GM21447 (cell line): Measurements from ENCODE around the gene ABCC3.
"Not testable (repeated sequence)": the region's sequence is repeated elsewhere in the genome, so short reads cannot be mapped to it uniquely, and the experiment has no call there.

Experiments
- ATAC-seq: cut with Tn5 transposase; IDR thresholded peaks from one replicate; pipeline ENCODE4 v1.9.1; 2021; ENCODE audit not compliant: unreplicated experiment

The ABCC3 gene

DNA sequence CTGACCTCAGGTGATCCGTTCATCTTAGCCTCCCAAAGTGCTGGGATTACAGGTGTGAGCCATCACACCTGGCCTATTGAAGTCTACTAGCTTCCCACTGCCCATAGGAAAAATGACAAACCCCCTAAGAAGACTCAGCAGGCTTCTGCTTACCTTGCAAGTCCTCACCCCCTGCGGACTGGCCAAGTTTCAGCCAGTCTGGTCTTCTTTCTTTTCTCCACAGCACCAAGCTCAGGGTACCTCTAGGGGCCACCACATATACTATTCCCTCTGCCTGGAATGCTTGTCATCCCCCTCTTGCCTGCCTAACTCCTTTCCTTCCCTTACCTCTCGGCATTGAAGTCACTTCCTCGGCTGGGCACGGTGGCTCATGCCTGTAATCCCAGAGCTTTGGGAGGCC is 31.2 kb downstream of the ABCC3 start:
- no peak for ATAC-seq

DNA sequence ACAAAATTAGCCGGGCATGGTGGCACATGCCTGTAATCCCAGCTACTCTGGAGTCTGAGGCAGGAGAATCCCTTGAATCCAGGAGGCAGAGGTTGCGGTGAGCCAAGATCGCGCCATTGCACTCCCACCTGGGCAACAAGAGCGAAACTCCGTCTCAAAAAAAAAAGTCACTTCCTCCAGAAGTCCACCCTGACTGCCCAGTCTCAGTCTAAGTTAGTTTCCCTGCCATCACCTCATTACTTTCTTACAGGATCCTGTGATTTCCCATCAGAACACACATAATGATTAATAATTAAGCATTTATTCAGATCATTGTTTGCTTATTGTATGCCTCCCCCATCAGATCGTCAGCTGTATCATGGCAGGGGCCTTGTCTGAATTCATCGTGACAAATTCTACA is 31.6 kb downstream of the ABCC3 start:
- ATAC-seq, result no peak

DNA sequence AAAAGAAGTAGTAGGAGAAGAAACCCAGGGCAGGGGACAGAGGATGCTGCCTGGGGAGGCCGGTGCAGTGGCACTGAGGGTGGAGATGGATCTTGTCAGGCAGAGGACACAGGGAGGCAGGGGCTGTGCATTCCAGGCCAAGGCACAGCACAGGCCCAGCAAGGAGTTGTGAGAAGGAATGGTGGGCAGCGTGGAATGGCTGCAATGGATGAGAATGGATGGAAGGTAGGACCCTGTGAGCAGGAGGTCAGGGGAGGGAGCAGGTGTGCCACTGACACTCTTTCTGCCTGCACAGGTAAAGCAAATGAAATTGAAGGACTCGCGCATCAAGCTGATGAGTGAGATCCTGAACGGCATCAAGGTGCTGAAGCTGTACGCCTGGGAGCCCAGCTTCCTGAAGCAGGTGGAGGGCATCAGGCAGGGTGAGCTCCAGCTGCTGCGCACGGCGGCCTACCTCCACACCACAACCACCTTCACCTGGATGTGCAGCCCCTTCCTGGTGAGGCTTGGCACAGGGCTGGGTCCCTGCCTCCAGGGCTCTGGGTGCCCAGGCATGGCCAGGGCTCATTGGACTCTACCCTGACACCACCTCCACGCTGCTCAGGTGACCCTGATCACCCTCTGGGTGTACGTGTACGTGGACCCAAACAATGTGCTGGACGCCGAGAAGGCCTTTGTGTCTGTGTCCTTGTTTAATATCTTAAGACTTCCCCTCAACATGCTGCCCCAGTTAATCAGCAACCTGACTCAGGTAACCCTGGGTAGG is 32.8 kb downstream of the ABCC3 start:
- no peak for ATAC-seq

DNA sequence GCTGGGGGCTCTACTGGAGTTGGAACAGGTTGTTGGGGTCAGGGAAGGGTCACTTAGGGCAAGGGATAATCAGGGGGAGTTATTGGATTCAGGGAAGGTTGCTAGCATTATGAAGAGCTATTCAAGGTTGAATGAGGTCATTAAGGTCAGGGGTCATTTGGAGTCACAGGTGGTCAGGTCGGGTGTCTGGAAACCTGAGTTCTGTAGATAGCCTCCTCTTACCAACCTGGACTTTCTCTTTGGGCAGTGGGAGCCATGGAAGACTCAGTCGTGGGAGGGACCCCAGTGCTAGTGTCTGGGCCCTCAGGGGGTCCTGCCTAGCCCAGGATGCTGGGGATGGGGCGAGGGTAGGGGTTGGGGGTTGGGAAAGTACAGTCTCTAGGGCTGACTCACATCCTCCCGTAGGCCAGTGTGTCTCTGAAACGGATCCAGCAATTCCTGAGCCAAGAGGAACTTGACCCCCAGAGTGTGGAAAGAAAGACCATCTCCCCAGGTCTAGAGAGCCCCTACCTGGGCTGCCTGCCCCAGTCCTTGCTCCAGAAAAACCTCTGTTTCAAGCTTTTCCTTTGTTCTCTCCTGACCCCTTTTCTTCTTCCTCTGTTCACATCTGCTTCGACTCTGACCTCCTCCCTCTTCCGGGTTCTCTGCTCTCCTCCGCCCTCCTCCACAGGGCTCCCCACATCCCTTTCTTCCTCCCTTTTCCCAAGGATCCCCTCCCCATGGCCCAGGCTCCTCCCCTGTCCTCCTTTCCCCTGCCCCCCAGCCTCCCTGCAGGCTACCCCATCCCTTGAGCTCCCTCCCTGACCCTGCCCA is 33.5 kb downstream of the ABCC3 start:
- no peak for ATAC-seq

DNA sequence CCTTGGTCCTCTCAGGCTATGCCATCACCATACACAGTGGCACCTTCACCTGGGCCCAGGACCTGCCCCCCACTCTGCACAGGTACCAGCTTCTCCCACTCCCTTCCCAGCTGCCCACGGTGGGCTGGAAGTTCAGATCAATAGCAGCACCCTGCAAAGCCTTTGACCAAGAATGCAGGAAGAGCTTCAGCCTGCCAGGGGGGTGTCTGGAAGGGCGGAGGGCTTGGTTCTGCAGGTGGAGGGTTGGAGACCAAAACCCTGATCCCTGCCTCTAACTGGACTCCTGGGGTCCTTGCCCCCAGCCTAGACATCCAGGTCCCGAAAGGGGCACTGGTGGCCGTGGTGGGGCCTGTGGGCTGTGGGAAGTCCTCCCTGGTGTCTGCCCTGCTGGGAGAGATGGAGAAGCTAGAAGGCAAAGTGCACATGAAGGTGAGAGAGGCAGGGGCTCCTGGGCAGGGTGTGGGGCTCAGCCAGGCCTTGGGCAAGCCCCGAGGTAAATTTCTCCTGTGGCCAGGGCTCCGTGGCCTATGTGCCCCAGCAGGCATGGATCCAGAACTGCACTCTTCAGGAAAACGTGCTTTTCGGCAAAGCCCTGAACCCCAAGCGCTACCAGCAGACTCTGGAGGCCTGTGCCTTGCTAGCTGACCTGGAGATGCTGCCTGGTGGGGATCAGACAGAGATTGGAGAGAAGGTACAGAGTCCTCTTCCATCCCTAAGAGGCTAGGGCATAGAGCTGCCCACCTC is 34.3 kb downstream of the ABCC3 start:
- no peak for ATAC-seq

DNA sequence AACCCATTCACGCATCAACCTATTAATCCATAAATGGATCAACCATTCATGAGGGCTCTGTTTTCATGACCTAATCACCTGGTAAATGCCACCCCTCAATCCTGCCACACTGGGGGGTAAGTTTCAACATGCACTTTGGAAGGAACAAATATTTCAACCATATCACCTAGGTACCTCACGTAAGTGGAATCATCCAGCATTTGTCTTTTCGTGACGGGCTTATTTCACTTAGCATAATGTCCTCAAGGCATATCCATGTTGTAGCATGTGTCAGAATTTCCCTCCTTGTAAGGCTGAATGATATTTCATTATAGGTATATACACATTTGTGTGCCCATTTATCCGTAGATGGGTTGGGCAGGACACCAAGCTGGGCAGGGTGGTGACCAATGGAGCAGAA is 37.4 kb downstream of the ABCC3 start:
- no peak for ATAC-seq

DNA sequence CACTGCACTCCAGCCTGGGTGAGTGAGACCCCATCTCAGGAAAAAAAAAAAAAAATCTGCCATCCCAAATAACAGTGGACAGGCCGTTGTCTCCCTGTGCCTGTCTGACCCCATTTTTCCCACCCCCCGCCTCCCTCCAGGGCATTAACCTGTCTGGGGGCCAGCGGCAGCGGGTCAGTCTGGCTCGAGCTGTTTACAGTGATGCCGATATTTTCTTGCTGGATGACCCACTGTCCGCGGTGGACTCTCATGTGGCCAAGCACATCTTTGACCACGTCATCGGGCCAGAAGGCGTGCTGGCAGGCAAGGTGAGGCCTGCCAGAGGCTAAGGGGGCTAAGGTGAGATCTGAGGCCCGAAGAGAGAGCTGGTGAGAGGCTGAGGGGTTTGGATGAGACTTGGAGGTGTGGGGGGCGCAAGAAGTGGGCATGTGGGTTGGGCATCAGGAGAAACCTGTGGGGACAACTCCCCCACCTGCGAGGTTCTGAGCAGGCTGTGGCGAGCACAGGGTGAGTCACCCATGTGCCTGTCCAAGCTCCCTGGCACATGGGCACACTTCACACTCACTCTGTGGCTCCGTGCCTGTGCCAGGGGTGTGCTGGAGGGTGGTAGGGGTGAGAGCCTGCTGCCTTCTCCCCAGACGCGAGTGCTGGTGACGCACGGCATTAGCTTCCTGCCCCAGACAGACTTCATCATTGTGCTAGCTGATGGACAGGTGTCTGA is 38.3 kb downstream of the ABCC3 start:
- ATAC-seq, result no peak

DNA sequence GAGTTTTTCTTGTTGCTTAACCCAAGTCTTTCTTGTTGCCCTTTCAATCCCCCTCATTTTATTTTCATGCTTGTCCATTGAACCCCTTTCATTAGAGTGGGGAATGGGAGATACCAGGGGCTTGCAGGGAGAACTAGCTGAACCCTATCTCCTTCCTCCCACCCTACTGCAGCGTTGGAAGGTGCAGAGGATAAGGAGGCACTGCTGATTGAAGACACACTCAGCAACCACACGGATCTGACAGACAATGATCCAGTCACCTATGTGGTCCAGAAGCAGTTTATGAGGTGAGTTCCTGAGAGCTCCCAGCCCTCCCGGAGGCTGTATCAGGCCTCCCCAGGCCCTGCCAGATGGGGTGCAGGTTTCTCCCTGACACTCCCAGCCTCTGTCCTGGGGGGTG is 40.5 kb downstream of the ABCC3 start:
- ATAC-seq, result no peak

DNA sequence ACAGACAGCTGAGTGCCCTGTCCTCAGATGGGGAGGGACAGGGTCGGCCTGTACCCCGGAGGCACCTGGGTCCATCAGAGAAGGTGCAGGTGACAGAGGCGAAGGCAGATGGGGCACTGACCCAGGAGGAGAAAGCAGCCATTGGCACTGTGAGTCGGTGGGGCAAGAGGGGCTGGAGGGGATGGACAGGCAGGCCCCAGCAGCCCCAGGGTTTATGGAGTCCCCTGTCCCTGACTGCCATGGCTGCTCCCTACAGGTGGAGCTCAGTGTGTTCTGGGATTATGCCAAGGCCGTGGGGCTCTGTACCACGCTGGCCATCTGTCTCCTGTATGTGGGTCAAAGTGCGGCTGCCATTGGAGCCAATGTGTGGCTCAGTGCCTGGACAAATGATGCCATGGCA is 40.9 kb downstream of the ABCC3 start:
- ATAC-seq, result no peak

DNA sequence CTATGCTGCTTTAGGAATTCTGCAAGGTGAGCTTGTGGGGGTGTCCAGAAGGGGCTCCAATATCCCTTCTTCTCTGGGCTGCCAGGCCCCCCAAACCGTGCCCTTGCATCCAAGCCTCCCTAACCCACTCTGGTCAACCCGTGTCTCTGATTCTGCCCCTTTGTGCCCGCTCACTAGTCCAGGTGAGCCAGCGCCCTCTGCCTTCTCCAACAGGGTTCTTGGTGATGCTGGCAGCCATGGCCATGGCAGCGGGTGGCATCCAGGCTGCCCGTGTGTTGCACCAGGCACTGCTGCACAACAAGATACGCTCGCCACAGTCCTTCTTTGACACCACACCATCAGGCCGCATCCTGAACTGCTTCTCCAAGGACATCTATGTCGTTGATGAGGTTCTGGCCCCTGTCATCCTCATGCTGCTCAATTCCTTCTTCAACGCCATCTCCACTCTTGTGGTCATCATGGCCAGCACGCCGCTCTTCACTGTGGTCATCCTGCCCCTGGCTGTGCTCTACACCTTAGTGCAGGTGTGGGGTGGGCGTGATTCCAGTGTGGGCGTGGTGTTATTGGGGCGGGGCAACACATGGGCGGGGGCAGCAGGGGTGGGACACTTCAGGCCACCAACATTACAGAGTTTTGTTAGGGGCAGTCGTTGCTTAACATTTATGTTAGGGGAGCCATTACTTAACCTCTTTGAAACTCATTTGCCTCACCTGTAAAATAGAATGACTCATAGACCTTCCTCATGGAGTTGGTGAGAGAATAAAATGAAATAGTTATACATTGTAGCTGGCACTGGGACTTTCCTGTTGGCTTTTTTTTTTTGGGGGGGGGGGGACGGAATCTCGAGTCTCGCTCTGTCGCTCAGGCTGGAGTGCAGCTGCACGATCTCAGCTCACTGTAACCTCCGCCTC is 41.6 kb downstream of the ABCC3 start:
- no peak for ATAC-seq

DNA sequence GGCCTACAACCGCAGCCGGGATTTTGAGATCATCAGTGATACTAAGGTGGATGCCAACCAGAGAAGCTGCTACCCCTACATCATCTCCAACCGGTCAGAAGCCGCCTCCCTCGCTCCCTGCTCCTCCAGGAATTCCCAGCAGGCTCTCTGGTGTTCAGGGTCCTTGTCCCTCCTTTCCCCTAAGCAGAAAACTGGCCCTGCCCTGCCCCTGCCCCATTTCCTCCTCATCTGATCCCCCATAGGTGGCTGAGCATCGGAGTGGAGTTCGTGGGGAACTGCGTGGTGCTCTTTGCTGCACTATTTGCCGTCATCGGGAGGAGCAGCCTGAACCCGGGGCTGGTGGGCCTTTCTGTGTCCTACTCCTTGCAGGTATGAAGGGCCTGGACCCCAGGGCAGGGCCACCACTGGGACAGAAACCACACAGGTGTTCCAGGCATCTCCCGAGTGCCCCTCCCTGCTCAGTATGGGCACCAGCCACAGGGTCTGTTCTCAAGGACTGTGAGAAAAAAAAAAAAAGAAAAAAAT is 43.2 kb downstream of the ABCC3 start:
- no peak for ATAC-seq

DNA sequence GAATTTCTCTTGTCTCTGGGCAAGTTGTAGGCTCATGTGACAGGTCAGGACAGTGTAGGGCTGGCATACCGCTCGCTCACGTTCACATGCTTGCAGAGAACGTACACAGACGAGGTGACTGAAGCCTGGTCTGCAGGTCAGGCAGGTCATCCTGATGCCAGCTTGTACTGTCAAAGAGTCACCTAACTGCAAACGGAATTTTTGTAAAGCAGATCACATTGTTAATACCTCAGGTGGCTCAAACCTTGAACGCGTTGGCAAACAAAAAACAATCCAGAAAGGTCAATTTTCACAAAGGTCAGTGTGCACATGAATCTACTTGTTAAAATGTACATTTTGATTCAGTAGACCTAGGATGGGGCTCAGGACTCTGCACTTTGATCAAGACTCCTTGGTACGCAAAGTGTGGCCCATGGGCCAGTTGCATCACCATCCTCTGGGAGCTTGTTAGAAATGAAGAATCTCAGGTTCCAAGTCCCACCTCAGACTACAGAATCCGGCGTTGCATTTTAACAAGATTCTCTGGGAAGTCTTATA is 44.4 kb downstream of the ABCC3 start:
- ATAC-seq, result no peak

DNA sequence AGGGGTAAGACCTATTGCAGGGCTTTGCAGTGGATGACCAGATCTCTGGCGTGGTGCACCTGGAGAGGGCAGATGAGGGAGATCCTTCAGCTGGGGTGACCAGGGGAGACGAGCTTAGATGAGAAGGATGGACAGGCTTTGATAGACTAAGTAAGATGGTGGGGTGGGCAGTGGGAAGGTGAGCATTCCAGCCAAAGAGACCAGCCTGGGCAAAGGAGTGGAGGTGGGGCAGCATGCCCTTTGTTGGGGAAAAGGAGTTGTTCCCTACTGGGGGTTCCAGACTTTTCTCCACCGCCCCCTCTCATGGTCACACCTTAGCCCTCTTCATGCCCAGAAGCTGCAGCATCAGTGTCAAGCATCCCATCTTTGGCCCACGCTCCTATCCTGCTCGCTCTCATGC is 45.4 kb downstream of the ABCC3 start:
- ATAC-seq, result no peak

DNA sequence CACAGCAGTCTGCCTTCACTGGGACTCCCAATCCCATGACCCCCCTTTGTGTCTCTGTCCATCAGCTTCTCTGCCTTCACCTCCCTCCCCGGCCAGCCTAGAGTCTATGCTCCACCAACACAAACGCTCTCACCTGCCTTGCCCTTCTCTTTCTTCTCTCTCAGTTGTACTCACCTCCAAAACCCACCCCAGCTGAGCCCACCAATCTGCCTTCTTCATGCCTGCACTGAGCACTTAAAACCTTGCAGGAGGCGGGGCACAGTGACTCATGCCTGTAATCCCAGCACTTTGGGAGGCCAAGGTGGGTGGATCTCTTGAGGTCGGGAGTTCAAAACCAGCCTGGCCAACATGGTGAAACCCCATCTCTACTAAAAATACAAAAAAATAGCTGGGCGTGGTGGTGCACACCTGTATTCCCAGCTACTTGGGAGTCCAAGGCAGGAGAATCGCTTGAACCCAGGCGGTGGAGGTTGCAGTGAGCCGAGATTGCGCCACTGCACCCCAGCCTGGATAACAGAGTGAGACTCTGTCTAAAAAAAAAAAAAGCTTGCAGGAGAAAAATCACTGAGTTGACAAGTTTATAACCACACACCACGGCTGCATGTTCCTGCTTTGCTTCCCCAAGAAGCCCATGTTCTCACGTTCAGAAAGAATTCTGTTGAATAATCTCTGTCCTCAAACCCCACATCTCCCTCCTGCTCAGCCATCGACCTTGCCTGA is 46.0 kb downstream of the ABCC3 start:
- not testable (repeated sequence) for ATAC-seq

DNA sequence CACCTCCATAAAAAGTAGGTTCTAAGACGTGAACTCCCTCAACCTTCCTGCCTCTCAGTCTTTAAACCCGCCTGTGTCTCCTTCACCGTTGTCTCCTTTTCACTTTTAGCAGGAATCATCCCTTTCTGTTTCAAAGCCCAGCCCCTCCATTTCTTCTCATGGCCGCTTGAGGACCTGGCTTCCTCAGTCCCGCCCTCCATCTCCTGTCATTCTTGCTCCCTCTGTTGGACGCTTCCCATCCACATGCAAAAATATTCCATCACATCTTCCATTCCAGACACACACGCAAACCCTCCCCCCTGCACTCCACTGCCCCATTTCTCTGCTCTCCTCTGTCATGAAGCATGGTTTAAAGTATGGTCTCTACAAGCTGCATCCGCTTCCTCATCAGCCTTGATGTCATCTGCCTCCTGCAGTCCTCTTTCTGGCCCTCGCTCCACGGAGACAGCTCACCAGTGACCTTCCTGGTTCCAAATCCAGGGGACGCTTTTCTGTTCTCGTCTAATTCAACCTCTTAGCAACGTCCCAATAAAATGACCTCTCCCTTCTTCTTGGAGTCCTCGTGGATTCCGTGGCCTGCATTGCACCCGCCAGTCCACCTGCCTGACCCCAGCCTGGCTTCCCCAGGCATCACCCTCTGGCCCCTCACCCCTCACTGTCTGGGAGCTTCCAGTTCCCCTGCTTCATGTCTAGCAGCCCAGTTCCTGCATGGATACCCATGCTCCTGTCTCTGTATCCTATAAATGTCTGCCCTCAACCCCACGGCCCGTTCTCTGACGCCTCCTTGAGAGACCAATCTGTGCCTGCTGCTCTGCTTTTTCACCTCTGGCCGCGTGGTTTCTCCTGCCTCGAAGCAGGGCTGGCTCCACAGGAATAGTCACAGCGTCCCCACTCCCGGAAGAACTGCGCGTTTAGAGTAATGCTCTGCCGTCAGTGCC is 46.9 kb downstream of the ABCC3 start:
- ATAC-seq, result no peak

DNA sequence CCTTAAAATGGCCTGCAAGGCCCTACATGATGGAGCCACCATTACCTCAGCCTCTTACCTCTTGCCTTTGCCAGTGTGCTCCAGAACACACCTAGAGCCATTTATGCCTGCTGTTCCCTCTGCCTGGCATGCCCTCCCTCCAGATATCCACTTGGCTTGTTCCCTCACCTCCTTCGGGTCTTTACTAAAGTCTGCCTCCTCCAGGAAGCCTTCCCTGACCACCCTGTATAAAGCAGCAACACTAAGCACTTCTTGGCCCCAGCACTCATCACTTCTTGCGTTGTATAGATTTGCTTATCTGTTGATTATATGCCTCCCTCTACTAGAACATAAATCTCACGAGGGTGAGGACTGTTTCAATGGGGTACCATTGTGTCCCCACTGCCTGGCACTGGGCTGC is 47.8 kb downstream of the ABCC3 start:
- ATAC-seq, result no peak

DNA sequence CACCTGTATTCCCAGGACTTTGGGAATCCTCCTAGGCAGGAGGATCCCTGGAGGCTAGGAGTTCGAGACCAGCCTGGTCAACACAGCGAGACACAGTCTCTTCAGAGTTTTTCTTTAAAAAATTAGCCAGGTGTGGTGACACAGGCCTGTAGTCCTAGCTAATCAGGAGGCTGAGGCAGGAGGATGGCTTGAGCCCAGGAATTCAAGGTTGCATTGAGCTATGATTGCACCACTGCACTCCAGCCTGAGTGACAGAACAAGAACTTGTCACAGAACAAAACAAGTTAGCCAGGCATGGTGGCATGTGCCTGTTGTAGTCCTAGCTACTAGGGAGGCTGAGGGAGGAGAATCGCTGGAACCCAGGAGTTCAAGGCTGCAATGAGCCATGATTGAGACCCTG is 48.3 kb downstream of the ABCC3 start:
- ATAC-seq, result no peak
